ENCODE results near the gene TNFRSF12A.

DNA sequence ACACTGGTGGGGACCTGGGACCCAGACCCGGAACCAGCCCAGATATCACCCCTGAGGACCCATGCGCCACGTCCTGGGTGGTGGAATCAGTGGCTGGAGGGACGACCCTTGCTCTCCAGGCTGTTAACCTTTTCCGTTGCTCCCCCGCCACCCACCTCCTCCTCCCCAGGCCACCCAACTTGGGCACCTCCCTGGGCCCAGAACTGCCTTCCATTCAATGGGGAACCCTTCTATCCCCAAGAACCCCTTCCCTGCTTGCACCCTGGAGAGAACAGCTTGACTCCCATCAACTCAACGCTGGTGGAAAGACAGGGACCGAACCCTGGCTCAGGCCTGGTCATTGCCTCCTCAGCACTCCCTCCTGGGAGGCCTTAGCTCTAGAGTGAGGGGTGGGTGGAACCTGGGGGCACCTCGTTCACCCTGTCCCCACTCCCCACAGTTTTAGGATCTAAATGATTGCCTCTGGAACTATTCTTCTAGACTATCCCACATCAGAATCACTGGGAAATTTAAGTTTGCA is 39.6 kb downstream of the TNFRSF12A start:
- TF ChIP-seq POLR2A (IDR thresholded peaks at IDR 0.05), result no peak
- TF ChIP-seq, protein P1, sequence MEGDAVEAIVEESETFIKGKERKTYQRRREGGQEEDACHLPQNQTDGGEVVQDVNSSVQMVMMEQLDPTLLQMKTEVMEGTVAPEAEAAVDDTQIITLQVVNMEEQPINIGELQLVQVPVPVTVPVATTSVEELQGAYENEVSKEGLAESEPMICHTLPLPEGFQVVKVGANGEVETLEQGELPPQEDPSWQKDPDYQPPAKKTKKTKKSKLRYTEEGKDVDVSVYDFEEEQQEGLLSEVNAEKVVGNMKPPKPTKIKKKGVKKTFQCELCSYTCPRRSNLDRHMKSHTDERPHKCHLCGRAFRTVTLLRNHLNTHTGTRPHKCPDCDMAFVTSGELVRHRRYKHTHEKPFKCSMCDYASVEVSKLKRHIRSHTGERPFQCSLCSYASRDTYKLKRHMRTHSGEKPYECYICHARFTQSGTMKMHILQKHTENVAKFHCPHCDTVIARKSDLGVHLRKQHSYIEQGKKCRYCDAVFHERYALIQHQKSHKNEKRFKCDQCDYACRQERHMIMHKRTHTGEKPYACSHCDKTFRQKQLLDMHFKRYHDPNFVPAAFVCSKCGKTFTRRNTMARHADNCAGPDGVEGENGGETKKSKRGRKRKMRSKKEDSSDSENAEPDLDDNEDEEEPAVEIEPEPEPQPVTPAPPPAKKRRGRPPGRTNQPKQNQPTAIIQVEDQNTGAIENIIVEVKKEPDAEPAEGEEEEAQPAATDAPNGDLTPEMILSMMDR (IDR thresholded peaks at IDR 0.05), result no peak
